Kasumi-1 (cell line): ENCODE data around the gene BTBD9.

Experiments
- DNase-seq, 2 experiments: peaks; one replicate each; lab custom pipeline; 2025; lab: John Stamatoyannopoulos, UW

The BTBD9 gene

DNA sequence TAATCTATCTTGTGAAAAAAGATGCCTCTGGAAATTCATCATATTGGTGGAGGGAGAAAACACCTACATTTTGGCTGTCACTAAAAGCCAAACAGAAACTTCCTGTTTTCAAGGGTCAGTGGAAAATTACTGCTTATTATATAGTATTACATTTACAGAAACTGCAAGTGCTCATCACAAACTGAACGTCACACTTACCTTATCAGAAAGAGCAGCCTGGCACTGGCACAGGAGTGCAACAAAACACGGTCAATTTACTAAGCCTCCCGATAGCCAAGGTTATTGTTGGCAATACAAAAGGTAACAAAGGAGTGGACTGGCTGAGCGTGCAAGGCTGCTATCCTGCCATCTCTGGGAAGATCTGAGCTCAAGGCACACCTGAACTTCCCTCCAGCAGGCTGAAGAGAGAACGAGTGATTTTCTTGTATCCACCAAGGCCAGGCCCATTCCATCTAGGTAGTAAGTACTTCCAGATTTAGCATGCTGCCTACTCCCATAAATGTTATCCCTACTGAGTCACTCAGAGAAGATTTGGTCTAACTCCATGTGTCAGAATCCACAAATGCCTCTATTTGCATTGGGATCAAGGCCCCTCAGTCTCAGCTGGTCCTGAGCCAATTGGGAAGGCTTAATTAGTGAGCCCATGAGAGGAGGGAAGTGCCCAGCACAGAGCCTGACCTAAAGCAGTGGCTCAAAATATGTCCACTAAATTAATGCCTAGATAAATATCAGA, 399.8 kb downstream of the BTBD9 start:
- DNase-seq, result no peak

DNA sequence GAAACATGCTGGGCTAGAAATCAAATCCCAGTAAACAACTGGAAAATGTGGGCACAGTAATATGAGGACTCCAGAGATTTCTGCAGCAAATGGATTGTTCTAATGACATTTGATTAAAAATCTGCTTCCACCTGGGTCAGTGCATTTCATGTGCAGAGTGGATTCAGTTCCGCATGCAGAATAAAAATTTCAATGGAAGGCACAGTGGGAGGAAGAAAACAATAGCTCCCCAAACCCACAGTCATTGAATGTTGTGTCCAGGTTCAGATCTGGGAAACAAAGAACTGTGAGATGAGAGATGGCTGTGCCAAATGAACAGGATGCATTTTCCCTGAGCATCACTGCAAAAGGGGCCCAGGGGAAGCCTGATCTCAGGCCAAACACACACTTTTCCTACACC, 403.1 kb downstream of the BTBD9 start:
- DNase-seq, result no peak

DNA sequence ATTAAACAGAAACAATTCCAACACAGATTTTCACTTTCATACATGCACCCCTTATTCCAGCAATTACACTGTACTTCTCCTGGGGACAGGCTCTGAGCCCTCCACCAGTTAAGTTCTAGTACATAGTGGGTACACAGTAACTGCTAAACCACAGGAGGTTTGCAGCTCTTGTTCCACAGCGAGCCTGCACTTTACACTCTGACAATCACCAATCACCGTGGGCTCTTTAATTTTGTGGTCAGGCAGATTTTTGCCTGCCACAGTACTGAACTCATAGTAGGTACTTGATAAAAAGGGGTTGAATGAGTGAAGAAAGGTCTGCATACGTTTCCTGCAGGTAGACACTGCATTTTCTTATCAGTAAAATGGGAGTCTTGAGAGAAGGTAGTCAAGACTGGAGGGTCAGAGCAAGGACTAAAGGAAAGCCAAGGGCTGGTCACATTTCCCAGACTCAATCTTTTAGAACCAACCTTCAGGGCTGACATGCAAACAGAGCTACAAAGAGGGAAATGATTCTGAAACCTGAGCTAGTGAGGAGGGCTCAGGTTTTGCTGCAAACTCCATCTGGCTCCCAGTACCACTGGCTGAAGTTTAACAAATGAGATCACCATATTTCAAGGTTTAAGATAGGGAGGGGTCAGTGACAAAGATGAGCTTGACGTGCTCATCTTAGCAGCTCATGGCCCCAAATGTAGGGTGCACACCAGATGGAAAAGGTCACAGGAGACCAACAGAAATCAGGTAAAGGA, 404.6 kb downstream of the BTBD9 start:
- DNase-seq, result no peak

DNA sequence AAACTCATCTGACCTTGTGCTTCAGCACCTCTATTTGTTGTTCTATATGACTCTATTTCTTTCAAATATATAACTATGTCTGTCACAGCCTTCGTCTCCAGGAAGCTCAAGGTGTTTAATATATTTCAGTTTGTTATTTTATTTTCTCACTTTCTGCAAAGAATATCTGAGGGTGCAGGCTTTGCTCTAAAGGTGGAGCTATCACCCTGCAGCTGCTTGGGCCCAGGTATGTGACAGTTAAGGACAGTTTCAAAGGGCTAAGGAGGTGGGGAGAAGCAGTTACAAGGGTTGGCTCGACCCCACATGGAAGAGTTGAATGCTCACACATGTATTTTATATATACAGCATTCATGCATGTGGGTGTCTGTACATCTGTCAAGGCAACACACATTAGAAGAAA, 405.6 kb downstream of the BTBD9 start:
- DNase-seq, result no peak

DNA sequence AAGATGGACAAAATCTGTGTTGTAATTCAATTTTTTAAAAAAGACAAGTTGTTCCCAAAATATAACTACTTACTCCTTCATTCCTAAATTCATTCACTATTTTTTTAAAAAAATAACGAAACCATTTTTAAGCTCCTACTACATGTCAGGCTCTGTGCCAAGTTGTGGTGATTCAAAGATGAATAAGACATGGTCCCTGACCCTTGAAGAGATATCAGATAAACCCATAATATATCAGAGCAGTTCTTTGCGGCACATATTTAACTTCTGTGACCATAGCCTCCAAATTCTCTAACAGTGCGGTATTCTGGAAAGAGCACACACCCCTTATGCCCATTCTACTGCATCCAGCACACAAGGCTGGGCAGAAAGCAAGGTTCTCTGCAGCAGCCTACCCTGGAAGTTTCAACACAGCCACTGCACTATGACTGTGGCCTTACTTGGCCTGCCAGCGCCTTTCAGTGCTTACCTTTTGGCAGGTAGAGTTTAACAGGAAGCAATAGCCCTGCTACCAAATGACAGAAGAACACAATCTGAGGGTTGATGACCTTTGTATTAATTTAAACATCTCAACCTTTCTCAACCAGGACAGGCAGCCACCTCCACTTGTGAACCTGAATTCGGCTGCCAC, 406.5 kb downstream of the BTBD9 start:
- no peak for DNase-seq

DNA sequence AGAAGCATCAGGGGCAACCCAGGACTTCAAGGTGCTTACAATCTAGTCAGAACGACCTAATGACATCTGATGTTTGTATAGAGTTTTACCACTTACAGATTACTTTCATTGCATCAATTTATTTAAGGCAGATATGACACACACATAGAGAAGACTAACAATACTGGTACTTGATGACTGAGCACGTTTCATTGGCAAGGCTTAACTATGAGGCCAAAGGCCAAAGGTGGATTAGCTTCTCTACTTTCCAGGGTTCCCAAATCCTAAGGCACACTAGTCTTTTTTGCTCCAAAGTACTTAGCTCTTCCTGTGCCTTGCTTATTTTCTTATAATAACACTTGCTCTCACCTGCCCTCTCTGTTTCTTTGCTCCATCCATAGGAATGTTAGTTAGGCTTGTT, 414.0 kb downstream of the BTBD9 start:
- no peak for DNase-seq

DNA sequence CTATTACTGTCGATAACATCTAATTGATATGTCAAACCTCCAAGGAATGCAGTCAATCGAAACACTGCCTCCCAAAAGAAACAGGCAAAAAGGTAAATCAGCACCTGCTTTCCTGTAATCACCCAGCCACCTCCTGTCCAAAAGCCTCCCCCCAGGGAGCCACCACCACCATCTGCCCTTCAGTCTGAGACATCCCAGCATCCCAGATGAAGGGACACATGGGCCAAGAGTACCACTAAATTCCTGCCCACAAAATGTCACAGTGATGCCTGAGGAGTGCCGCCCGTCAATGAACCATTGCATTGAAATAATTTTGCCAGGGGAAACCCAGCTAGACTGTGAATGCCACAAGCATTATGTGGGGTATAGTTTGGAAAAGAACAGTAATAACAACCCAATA, 418.5 kb downstream of the BTBD9 start:
- DNase-seq, result no peak

DNA sequence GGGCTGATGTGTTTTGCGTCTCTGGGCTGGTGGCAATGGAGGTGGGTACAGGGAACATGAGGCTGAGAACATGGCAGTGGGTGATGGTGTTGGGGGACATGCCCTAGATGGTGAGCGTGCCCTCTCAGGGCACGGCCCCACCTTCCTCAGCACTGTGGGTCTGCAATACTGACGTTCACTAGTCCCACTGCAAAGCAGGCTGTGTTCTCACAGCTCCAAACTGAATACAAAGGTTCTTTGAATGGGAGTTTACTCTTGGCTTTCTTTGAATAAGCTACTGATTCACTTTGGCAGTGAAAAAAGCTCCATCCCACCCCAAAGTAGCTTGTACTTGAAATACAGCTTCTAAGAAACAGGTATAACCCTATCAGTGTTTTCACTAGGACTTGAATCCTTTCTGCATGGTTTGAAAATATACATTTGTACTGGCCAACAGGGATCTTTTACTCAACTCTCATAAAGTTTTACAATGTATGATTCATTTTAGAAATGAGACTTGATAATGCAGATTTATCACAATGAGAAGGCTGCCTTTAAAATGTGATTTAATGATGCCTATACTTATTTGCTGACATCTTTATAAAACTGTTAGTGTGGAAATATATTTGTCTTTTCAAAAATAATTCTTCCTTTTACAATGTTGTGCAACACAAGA, 419.5 kb downstream of the BTBD9 start:
- DNase-seq, result no peak

DNA sequence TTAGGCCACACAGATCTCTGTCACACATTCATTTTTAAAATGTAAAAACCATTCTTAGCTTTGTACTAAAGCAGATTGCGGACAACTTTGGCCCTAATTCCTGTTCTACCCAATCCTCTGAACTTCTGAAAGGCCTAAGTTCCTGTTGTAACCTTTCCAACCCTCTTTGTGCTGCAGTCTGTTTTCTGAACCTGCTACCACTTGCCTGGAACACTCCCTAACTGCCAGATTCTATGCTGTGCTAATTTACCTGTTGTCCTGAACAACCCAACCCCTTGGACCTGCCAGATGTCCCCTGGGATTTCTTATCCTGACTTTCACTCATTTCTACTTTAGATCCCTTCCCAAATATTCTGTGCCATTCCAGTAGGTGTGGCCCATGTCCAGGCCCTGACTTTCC, 421.5 kb downstream of the BTBD9 start:
- no peak for DNase-seq

DNA sequence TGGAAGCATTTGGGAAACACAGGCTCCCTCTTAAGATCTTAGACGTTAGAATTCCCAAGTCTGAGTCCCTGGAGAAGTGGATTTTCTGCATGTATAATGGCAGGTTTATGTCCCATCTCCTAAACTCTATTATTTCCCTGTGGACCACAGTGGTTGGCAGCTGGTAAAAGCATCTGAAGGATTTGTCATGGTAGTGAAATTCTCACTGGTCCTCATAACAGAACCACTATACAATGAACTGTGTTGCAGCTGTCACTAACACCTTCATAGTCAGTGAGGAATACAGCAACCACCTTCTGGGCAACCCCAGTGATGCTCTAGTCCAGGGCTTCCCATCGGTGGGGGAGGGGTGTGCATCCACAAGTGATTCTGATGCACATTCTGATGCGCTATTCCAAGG, 423.3 kb downstream of the BTBD9 start:
- no peak for DNase-seq

DNA sequence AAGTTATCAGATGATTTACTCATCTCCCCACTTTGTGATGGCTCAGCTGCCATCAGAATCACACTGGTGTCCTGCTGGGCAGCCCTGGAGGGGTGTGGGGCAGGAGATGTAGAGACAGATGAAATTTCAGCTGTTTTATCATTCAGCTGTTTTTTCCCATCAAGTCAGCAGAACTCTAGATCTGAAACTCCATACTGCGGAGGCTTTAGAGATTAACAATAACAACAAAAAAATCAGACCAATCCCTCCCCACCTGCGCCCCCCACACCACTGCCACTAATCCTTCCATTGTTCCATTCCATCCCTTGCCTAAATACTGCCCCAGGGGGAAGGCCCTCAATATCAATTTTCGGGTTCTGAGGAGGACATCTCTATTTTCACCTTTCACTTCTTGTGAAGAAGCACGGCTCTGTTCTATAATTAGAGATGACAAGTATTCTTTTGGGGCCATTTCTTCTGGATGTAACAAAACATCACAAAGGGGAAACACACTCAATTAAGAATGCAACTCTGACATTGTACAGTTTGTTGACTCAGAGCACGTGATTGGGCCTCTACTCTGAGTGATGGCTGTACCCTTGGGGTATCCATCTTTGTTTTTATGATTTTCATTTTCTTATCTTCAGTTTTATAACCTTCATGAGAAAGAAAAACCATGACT, 423.9 kb downstream of the BTBD9 start:
- no peak for DNase-seq

DNA sequence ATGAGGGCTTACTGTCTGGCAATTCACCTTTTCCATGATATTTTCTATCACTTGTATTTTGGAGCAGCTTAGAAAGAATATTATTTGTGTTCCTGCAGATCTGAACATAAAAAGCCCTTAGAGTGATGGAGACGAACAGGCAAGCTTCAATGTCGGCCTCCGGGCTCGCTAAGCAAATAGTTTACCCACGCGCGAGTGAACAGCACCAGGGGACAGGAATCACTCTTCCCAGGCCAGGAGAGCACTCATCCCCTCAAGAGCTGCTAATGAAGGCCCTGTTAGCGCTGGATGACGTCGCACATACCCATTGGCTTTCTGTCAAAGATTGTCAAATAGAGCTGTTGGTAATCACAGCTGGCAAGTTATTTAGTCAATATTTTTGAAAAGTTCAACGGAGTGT, 424.5 kb downstream of the BTBD9 start:
- no peak for DNase-seq

DNA sequence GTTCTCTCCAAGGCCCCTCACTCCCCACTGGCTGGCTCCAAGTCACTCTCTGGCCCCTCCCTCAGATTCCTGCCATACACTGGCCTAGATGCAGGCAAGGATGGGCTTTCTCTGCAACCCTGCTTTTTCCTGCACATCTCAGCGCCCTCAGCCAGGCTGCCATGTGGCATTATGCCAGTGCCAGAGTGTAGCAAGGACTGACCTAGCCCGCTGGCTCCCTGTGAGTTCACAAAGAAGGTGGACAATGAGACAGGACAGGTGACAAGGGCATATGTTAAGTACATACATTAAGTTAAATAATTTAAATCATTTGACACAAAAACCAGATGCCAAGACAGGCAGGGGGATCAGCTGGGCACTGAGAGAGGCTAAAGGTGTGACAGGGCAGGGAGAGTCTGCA, 425.6 kb downstream of the BTBD9 start:
- DNase-seq, result no peak

DNA sequence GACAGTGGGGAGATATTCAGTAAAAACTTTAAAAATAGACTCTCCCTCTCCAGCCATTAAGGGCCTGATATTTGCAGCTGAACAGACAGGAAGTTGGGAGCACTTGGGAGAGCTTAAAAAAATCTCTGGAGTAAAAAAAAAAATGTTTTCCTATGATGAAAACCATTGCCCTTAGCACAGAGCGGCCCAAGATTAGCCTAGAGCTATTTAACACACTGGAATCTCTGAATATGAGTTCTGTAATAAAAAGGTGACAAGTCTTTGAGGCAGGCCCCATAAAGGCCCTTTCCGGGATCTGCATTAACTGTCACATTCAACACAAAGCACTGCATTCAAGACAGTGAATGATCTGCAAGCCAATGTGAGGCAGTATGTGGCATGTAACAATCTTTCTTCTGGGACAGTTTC, 426.5 kb downstream of the BTBD9 start:
- DNase-seq, result no peak

DNA sequence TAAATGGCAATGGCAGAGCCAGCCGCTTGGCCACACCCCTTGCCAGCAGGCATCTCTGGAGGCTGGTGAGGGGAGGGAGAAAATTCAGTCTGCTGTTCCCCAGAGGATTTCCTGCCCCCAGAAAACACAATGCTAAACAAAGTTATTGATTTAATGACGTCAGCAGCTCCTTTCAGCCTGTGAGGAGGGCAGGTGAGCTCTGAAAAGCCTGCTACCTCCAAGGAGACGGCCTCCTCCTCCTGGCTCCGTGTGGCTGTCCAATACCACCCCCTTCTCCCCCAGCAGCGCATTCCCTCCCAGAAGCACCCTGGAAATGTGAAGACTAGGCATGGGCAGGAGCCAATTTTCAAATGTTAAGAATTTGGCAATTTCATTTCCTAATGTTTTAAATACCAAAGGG, 427.1 kb downstream of the BTBD9 start:
- DNase-seq, result no peak

DNA sequence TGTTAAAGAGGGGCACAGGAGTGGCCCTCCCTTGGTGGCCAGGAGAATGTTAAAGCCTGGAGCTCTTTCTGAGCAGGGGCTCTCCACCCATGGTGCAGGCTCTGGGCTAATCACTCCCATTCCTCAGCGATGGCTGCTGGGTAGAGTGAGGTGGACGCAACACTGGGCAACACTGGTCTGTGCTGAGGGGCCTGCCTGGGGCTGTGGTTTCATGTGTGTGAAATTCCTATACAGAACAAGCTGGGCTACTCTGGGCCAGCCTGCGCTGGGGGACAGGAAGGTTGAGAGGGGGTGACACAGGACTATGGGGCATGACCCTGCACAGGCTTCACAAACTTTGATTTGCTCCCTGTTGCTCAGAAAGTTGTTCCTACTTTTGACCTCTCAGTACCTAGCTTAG, 427.6 kb downstream of the BTBD9 start:
- no peak for DNase-seq

DNA sequence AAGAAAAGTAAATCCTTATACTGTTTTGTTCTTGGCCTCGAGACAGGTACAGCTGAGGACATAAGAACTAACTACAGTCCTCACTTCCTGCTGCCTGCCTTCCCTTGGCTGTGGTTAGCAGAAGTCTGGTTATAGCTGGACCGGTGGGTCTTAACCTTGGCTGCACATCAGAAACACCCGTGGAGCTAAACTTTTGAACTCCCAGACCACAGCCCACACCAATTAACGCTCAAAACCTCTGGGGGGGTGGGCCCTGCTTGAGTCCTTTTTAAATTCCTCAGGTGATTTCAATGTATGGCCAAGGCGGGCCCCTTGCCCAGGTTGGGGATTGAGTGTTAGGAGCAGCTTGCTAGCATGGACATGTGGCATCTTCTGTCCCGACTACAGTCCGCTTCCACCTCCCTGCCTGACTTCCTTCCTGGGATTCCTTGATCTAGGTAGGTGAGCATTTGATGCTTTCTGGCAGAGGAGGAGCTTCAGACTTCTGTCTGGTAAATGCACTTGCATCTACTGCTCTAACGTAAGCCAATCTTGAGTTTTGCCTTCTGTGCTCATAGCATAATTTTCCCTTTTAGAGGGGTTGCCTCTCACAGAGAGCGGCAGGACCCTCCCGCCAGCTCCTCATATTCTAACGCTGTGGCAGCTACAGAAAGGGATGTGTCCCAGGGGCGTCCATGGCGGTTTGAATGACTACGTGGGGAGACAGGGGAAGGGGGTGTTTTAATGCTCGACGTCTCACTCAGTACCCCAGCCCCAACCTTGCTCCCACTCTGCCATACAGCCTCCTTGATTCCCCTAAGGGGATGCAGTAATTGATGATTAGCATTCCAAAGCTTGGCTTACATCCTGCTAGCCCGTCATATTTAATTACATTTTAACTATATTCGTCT, 430.1 kb downstream of the BTBD9 start:
- no peak for DNase-seq

DNA sequence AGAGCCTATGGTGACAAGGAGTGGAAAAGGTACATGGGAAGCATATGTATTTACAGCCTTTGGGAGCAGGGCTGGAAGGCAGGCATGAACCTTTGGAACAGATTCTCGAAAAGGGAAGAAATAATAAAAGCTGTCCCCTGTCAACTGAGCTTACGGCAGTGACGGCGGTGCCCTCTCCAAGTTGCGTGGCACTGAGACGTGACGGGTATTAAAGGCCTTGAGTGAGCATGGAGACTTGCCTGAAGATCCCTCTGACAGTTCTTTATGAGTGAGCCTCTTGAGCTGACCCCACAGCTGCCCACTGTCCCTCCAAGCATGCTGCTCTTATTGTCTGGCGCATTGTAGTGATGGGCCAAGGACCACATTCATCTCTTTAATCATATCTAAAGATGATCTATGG, 431.7 kb downstream of the BTBD9 start:
- no peak for DNase-seq

DNA sequence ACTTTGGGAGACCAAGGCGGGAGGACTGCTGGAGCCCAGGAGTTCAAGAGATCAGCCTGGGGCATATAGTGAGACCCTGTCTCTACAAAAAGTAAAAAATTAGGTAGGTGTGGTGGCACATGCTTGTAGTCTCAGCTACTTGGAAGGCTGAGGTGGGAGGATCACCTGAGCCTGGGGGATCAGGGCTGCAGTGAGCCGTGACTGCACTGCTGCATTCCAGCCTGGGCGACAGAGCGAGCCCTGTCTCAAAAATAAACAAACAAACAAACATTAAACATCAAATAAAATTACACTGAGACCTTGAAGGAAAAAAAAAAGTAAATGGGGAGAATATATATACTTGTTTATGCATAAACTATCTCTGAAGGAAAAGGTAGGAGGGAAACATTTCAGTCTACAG, 432.4 kb downstream of the BTBD9 start:
- no peak for DNase-seq

DNA sequence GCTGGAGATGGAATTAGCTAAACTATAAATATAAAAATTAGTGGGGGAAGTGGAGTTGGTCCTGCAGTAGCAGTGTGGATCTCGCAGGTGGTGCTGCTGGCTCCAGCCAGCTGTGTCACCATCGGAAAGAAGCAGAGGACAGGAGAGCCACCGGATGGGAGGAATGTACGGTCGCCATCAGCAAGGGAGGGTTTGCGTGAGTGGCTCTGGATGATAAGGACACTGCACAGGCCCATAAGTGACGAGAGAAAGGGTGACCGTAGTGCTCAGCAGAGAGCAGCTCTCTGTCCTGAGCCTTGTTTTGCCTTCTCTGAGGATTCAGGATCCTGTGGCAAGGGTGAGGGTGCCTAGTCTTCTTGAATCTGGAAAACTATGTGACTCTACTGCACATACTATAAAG, 441.5 kb downstream of the BTBD9 start:
- no peak for DNase-seq

DNA sequence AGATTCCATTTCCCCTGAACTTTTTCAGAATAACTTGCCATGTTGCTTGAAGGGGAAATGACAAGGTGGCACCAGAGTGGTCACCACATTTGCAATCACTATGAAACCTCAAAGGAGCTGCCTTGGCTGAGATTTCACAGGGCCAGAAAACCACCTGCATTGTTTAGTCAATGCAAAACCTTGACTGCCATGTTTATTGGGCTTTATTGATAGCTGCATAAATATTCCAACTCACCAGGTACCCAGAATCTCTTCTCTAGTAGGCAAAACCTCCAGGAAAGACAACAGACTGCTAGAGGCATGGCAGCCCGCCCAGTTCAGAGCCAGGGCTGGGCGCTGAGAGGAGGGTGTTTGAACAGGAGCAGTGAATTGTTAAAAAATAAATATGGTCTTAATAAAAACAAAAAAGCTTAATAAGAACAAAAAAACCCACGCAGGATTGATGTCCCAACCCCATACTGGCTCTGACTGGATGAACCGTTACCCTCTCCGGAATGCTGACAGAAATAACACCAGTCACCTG, 444.6 kb downstream of the BTBD9 start:
- DNase-seq, result no peak
